GM18867 (cell line): ENCODE data around the gene ANKRD26.

Source experiments
- ATAC-seq: cut with Tn5 transposase; IDR thresholded peaks from one replicate; pipeline ENCODE4 v1.9.1; 2021; ENCODE audit warnings: mild to moderate bottlenecking, moderate library complexity; ENCODE audit not compliant: unreplicated experiment

Gene ANKRD26

GRCh38 chr10:27022048-27022447 lies 78.2 kb downstream of the ANKRD26 start:
- ATAC-seq, result no peak

- ATAC-seq, result no peak
These were observed 80.1 kb downstream of the ANKRD26 start for GRCh38 chr10:27020243-27020642.

GRCh38 chr10:27019827-27020226 lies 80.5 kb downstream of the ANKRD26 start:
- no peak for ATAC-seq

GRCh38 chr10:26997610-26998009 lies 102.7 kb downstream of the ANKRD26 start:
- no peak for ATAC-seq

GRCh38 chr10:26994743-26995142 lies 105.6 kb downstream of the ANKRD26 start:
- no peak for ATAC-seq

GRCh38 chr10:26987851-26988250 lies 112.4 kb downstream of the ANKRD26 start:
- no peak for ATAC-seq

GRCh38 chr10:26983156-26983555 lies 117.1 kb downstream of the ANKRD26 start:
- no peak for ATAC-seq

- ATAC-seq, result no peak
These were observed 118.2 kb downstream of the ANKRD26 start for GRCh38 chr10:26982058-26982457.

GRCh38 chr10:26981232-26981824 lies 119.0 kb downstream of the ANKRD26 start:
- ATAC-seq, result no peak

GRCh38 chr10:26978519-26978918 lies 121.8 kb downstream of the ANKRD26 start:
- ATAC-seq, result no peak

- ATAC-seq, result no peak
These were observed 122.7 kb downstream of the ANKRD26 start for GRCh38 chr10:26977635-26978034.

GRCh38 chr10:26970667-26971066 lies 129.6 kb downstream of the ANKRD26 start:
- ATAC-seq, result no peak

- peak; percentile 94 for ATAC-seq
These were observed 131.0 kb downstream of the ANKRD26 start for GRCh38 chr10:26969145-26969926.

- ATAC-seq, result no peak
These were observed 137.5 kb downstream of the ANKRD26 start for GRCh38 chr10:26962835-26963234.

- no peak for ATAC-seq
These were observed 140.0 kb downstream of the ANKRD26 start for GRCh38 chr10:26960308-26960707.

GRCh38 chr10:26959841-26960240 lies 140.5 kb downstream of the ANKRD26 start:
- ATAC-seq, result no peak
